NOMO-1 treated with DMSO at 0.1 percent for 48 hours (cell line): ENCODE results near the gene ZDHHC19.
A peak's percentile ranks its signal among the peaks of the same experiment; 100 is the strongest.

Experiments
- DNase-seq: peaks from one replicate; lab custom pipeline; 2025; ENCODE audit not compliant: unreplicated experiment; lab: John Stamatoyannopoulos, UW

Gene ZDHHC19

GRCh38 chr3:196150481-196150880 lies 60.7 kb downstream of the ZDHHC19 start:
- no peak for DNase-seq

DNA sequence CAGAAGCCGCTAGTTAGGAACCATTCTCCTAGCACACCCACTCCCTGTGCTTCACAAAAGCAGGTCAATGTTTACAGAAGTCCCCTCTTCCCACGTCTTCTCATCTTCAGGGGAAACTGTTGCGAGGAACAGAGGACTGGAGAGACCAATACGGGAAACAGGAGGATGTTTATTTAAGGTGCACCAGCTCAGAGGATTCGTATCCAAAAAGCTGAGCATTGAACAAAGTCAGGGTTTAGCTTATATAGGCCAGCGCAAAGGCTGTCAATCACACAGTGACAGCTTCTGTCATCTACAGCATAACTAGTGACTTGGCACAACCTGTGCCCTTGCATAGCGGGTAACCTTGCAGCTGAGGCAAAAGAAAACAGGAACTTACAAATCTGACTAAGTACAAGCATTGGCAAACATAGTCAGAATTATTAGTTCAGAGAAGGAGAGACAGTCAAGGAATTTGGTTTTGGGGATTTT lies 61.3 kb downstream of the ZDHHC19 start:
- DNase-seq = peak; percentile 68

- DNase-seq = no peak
Measured at GRCh38 chr3:196149375-196149774, 61.8 kb downstream of the ZDHHC19 start.
